ENCODE data around the gene FECH.

GRCh38 chr18:57538614-57539013 lies 47.9 kb downstream of the FECH start:
- TF ChIP-seq CTCF (IDR thresholded peaks at IDR 0.05), result no peak
- no peak for TF ChIP-seq EP300 (IDR thresholded peaks at IDR 0.05)
- no peak for TF ChIP-seq POLR2AphosphoS5 (IDR thresholded peaks at IDR 0.05)

All from stomach (tissue), 4 donors.